ENCODE measurements around the gene CHMP4B. TPM values are rescaled to one million over a fixed set of nuclear protein-coding genes. Genes with fewer than 3 reads are reported as not detected.

The CHMP4B gene
- total RNA-seq, 1 donor from 2014 or later: 137 TPM

GRCh38 chr20:33817411-33817810, 6.3 kb downstream of the CHMP4B start:
- TF ChIP-seq, protein P1, sequence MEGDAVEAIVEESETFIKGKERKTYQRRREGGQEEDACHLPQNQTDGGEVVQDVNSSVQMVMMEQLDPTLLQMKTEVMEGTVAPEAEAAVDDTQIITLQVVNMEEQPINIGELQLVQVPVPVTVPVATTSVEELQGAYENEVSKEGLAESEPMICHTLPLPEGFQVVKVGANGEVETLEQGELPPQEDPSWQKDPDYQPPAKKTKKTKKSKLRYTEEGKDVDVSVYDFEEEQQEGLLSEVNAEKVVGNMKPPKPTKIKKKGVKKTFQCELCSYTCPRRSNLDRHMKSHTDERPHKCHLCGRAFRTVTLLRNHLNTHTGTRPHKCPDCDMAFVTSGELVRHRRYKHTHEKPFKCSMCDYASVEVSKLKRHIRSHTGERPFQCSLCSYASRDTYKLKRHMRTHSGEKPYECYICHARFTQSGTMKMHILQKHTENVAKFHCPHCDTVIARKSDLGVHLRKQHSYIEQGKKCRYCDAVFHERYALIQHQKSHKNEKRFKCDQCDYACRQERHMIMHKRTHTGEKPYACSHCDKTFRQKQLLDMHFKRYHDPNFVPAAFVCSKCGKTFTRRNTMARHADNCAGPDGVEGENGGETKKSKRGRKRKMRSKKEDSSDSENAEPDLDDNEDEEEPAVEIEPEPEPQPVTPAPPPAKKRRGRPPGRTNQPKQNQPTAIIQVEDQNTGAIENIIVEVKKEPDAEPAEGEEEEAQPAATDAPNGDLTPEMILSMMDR (IDR thresholded peaks at IDR 0.05; ENCODE audit: unreplicated experiment): no peak
- no peak for DNase-seq (ENCODE audit: low spot score, unreplicated experiment)
- Mint-ChIP-seq H3K27me3 (no peaks in the 10 kb centered on the region), H3K9me3 (ENCODE audit: low read depth) (no peaks in the 10 kb centered on the region), H3K36me3 (ENCODE audit: insufficient read depth) (peaks cover 4% of the 10 kb centered on the region), H3K27ac (no peak overlapping the region), H3K4me3 (ENCODE audit: low read depth) (no peak overlapping the region), H3K4me1 (ENCODE audit: low read depth) (peaks cover 38% of the 10 kb centered on the region)

DNA sequence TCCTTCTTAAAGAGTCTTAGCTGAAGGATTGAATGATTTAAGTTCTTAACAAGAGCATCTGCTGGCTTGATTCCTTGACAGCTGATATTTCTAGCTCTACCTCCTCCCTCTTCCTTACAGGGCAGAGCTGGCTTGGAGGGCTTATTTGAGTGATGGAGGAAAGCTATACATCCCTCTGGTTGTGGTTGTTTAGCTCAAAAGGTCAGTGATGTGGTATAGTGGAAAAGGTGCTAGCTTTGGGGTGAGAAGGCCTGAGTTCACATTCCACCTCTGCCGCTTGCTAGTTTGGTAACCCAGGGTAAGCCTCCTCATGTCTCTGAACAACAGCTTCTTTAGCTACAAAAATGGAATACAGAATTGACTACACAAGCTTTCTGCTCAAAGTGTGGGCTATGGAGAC, 8.3 kb downstream of the CHMP4B start:
- no peak overlapping the region for H3K4me3 Mint-ChIP-seq (ENCODE audit: low read depth)
- TF ChIP-seq, protein P1 (IDR thresholded peaks at IDR 0.05; ENCODE audit: unreplicated experiment): no peak
- DNase-seq (ENCODE audit: low spot score, unreplicated experiment): no peak
- no peak overlapping the region for H3K27ac Mint-ChIP-seq
- peaks cover 22% of the 10 kb centered on the region for H3K4me1 Mint-ChIP-seq (ENCODE audit: low read depth)
- H3K9me3 Mint-ChIP-seq (ENCODE audit: low read depth): no peaks in the 10 kb centered on the region
- H3K36me3 Mint-ChIP-seq (ENCODE audit: insufficient read depth): peaks cover 3% of the 10 kb centered on the region
- no peaks in the 10 kb centered on the region for H3K27me3 Mint-ChIP-seq

DNA sequence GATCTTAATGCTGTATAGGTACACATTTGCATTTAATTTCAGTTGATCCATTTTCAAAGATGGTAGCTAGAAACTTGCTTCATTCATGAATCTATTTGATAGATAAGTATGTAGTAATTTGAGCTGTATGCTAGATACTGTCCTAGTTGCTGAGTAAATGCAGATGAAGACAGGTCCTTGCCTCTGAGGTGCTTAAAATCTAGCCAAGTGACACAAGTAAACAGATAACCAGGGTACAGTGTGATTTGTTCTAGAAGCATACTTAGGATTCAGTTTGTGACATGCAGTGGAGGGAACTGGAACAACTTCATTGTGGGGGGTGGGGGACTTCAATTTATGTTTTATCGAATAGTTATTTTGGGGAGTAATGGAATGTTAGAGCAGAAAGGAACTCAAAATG, 9.2 kb downstream of the CHMP4B start:
- TF ChIP-seq, protein P1 (IDR thresholded peaks at IDR 0.05; ENCODE audit: unreplicated experiment): no peak
- Mint-ChIP-seq H3K36me3 (ENCODE audit: insufficient read depth) (peaks cover 2% of the 10 kb centered on the region), H3K27me3 (no peaks in the 10 kb centered on the region), H3K4me3 (ENCODE audit: low read depth) (no peak overlapping the region), H3K4me1 (ENCODE audit: low read depth) (peaks cover 23% of the 10 kb centered on the region), H3K9me3 (ENCODE audit: low read depth) (no peaks in the 10 kb centered on the region), H3K27ac (no peak overlapping the region)
- no peak for DNase-seq (ENCODE audit: low spot score, unreplicated experiment)

DNA sequence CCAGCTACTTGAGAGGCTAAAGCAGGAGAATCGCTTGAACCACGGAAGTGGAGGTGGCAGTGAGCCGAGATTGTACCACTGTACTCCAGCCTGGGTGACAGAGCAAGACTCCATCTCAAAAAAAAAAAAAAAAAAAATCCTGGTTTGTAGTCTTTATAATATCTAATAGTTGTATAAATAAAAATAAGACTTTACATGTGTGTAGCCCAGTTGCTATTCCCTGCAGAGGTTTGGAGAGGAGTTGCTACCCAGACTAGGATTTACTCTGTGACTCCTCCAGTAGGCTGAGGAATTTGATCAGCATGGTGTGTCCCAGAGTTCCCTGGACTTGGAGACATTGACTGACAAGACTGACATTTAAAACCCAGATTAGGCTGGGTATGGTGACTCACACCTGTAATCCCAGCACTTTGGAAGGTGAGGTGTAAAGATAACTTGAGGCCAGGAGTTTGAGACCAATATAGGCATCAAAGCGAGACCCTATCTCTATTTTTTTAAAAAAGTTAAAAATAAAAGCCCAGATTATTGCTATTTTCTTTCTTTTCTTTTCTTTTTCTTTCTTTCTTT, 10.2 kb downstream of the CHMP4B start:
- H3K27ac Mint-ChIP-seq: no peak overlapping the region
- peaks cover 33% of the 10 kb centered on the region for H3K4me1 Mint-ChIP-seq (ENCODE audit: low read depth)
- no peaks in the 10 kb centered on the region for H3K27me3 Mint-ChIP-seq
- H3K4me3 Mint-ChIP-seq (ENCODE audit: low read depth): no peak overlapping the region
- TF ChIP-seq, protein P1 (IDR thresholded peaks at IDR 0.05; ENCODE audit: unreplicated experiment): no peak
- H3K9me3 Mint-ChIP-seq (ENCODE audit: low read depth): no peaks in the 10 kb centered on the region
- no peak for DNase-seq (ENCODE audit: low spot score, unreplicated experiment)
- H3K36me3 Mint-ChIP-seq (ENCODE audit: insufficient read depth): peaks cover 2% of the 10 kb centered on the region

DNA sequence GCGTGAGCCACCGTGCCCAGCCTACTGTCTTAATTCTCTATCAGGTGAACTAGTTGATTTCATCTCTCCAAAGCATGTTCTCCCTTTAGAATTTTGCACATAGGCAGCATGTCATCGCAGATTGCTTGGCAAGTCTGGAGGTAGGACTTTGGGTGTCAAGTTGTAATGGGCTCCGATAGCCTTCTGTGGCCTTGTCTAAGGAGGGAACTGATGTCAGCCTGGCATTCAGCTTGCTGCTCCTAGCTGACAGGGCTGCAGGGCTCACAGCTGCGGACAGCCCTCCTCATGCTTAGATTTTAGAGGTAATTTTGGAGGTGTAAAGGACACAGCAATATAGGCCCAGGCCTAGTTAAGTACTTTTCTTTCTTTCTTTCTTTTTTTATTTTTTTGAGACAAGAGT, 11.3 kb downstream of the CHMP4B start:
- peaks cover 41% of the 10 kb centered on the region for H3K4me1 Mint-ChIP-seq (ENCODE audit: low read depth)
- H3K27ac Mint-ChIP-seq: no peak overlapping the region
- TF ChIP-seq, protein P1 (IDR thresholded peaks at IDR 0.05; ENCODE audit: unreplicated experiment): no peak
- no peaks in the 10 kb centered on the region for H3K27me3 Mint-ChIP-seq
- no peaks in the 10 kb centered on the region for H3K9me3 Mint-ChIP-seq (ENCODE audit: low read depth)
- DNase-seq (ENCODE audit: low spot score, unreplicated experiment): no peak
- peaks cover 2% of the 10 kb centered on the region for H3K36me3 Mint-ChIP-seq (ENCODE audit: insufficient read depth)
- H3K4me3 Mint-ChIP-seq (ENCODE audit: low read depth): no peak overlapping the region
